Stimulated activated CD4-positive, alpha-beta T cell treated with anti-CD3 and anti-CD28 coated beads, Interleukin-1b, Interleukin-23, amount 100 ng/mL, for 1 hour (primary cell): Measurements from ENCODE around the gene CEMIP2.
A peak's percentile ranks its signal among the peaks of the same experiment; 100 is the strongest.
"Not testable (repeated sequence)": the region's sequence is repeated elsewhere in the genome, so short reads cannot be mapped to it uniquely, and the experiment has no call there.

ENCODE experiments used
- DNase-seq, 2 donors: peaks; one replicate each; pipeline ENCODE4 v3.0.0-alpha.2; 2020; ENCODE audit warnings: low read depth in 2 of 2

The CEMIP2 gene

GRCh38 chr9:71768388-71769174 is at the start of gene CEMIP2:
CEMIP2 (minus strand) TSS chr9:71768513; CDS start chr9:71750373, 18,140 bp downstream.
- peak; percentile 67 to 78 for DNase-seq

GRCh38 chr9:71816916-71817451 is 48.7 kb upstream of the CEMIP2 start:
- no peak for DNase-seq

GRCh38 chr9:71814815-71815214 is 46.5 kb upstream of the CEMIP2 start:
- no peak for DNase-seq

GRCh38 chr9:71814226-71814625 is 45.9 kb upstream of the CEMIP2 start:
- no peak for DNase-seq

GRCh38 chr9:71812385-71812784 is 44.1 kb upstream of the CEMIP2 start:
- DNase-seq, result no peak

- no peak for DNase-seq
Observed at GRCh38 chr9:71808068-71808467, 39.8 kb upstream of the CEMIP2 start.

GRCh38 chr9:71806901-71807307 is 38.6 kb upstream of the CEMIP2 start:
- peak in 1 of 2 donors; percentile 23 for DNase-seq

- not testable (repeated sequence) for DNase-seq
Observed at GRCh38 chr9:71805096-71805495, 36.8 kb upstream of the CEMIP2 start.

- no peak for DNase-seq
Observed at GRCh38 chr9:71801826-71802225, 33.5 kb upstream of the CEMIP2 start.

- no peak for DNase-seq
Observed at GRCh38 chr9:71797266-71797665, 29.0 kb upstream of the CEMIP2 start.

- DNase-seq, result no peak
Observed at GRCh38 chr9:71796100-71796767, 27.9 kb upstream of the CEMIP2 start.

- no peak for DNase-seq
Observed at GRCh38 chr9:71795097-71795813, 26.9 kb upstream of the CEMIP2 start.

GRCh38 chr9:71793386-71794105 is 25.2 kb upstream of the CEMIP2 start:
- DNase-seq, result no peak

- no peak for DNase-seq
Observed at GRCh38 chr9:71791875-71792274, 23.6 kb upstream of the CEMIP2 start.

GRCh38 chr9:71790296-71790695 is 22.0 kb upstream of the CEMIP2 start:
- no peak for DNase-seq

GRCh38 chr9:71783120-71783523 is 14.8 kb upstream of the CEMIP2 start:
- peak; percentile 53 to 60 for DNase-seq

GRCh38 chr9:71781391-71781790 is 13.1 kb upstream of the CEMIP2 start:
- DNase-seq, result no peak

- no peak for DNase-seq
Observed at GRCh38 chr9:71780953-71781352, 12.6 kb upstream of the CEMIP2 start.

GRCh38 chr9:71778085-71778484 is 9.8 kb upstream of the CEMIP2 start:
- DNase-seq, result no peak

GRCh38 chr9:71774920-71775319 is 6.6 kb upstream of the CEMIP2 start:
- DNase-seq, result no peak

GRCh38 chr9:71772726-71773125 is 4.4 kb upstream of the CEMIP2 start:
- no peak for DNase-seq

GRCh38 chr9:71770170-71770569 is 1.9 kb upstream of the CEMIP2 start:
- DNase-seq, result no peak
